ENCODE data around the gene ATP5PB.
A peak's percentile ranks its signal among the peaks of the same experiment; 100 is the strongest.

ATP5PB gene

DNA sequence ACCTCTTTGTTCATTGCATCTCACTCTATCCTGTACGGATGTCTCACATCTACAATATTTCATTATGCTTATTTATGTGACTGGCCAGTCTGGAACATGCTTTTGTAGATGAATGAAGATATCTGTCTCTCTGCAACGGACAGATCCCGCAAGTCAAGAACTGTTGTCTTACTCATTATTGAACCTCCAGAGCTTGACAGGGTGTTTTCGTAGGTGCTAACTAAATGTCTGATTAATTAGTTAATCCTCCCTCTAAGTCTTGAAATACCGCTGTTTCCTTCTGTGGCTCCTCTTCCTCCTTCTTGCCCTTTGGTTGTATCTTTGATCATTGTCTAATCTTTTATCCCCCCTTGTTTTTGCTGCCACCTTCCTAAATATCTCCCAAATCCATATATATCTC lies 21.3 kb downstream of the ATP5PB start:
- in situ Hi-C loops (cut with MboI; ENCODE audit: low pct_unique_long_range_greater_than_20kb, low sequenced_read_pairs, unreplicated experiment), result no loop called here
- TF ChIP-seq, protein P1, sequence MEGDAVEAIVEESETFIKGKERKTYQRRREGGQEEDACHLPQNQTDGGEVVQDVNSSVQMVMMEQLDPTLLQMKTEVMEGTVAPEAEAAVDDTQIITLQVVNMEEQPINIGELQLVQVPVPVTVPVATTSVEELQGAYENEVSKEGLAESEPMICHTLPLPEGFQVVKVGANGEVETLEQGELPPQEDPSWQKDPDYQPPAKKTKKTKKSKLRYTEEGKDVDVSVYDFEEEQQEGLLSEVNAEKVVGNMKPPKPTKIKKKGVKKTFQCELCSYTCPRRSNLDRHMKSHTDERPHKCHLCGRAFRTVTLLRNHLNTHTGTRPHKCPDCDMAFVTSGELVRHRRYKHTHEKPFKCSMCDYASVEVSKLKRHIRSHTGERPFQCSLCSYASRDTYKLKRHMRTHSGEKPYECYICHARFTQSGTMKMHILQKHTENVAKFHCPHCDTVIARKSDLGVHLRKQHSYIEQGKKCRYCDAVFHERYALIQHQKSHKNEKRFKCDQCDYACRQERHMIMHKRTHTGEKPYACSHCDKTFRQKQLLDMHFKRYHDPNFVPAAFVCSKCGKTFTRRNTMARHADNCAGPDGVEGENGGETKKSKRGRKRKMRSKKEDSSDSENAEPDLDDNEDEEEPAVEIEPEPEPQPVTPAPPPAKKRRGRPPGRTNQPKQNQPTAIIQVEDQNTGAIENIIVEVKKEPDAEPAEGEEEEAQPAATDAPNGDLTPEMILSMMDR (IDR thresholded peaks at IDR 0.05; ENCODE audit: extremely low read depth, insufficient read depth, missing control alignments), result no peak
- no peak for DNase-seq (ENCODE audit: low spot score)

- no peak for DNase-seq (ENCODE audit: low spot score)
- TF ChIP-seq, protein P1 (IDR thresholded peaks at IDR 0.05; ENCODE audit: extremely low read depth, insufficient read depth, missing control alignments), result no peak
- in situ Hi-C loops (cut with MboI; ENCODE audit: low pct_unique_long_range_greater_than_20kb, low sequenced_read_pairs, unreplicated experiment), result no loop called here
Measured at GRCh38 chr1:111471012-111471411, 21.7 kb downstream of the ATP5PB start.

GRCh38 chr1:111471538-111471937 lies 22.3 kb downstream of the ATP5PB start:
- TF ChIP-seq, protein P1 (IDR thresholded peaks at IDR 0.05; ENCODE audit: extremely low read depth, insufficient read depth, missing control alignments), result no peak
- no peak for DNase-seq (ENCODE audit: low spot score)
- in situ Hi-C loops (cut with MboI; ENCODE audit: low pct_unique_long_range_greater_than_20kb, low sequenced_read_pairs, unreplicated experiment), result no loop called here

- DNase-seq (ENCODE audit: low spot score), result no peak
- in situ Hi-C loops (cut with MboI; ENCODE audit: low pct_unique_long_range_greater_than_20kb, low sequenced_read_pairs, unreplicated experiment), result no loop called here
- TF ChIP-seq, protein P1 (IDR thresholded peaks at IDR 0.05; ENCODE audit: extremely low read depth, insufficient read depth, missing control alignments), result no peak
Measured at GRCh38 chr1:111474106-111474505, 24.8 kb downstream of the ATP5PB start.

DNA sequence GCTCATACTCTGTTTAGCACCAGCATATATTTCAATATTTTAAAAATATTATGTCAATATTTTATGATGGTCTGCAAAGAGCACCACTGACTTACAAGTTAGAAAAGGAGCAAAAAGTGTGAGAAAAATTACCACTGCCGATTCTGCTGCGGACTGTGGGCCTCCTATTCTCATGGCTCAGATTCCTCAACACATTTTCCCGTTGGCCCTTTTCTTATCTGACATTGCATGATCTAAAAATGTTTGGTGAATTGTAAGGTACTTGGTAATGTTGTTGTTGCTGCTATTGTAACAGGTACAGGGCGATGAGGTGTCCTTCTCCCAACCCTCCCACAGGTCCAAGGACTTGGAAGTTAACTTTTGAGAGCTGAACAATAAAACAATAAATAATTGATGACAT lies 25.3 kb downstream of the ATP5PB start:
- in situ Hi-C loops (cut with MboI; ENCODE audit: low pct_unique_long_range_greater_than_20kb, low sequenced_read_pairs, unreplicated experiment), result no loop called here
- TF ChIP-seq, protein P1 (IDR thresholded peaks at IDR 0.05; ENCODE audit: extremely low read depth, insufficient read depth, missing control alignments), result no peak
- no peak for DNase-seq (ENCODE audit: low spot score)

GRCh38 chr1:111475701-111476100 lies 26.4 kb downstream of the ATP5PB start:
- DNase-seq (ENCODE audit: low spot score), result peak; percentile 22
- in situ Hi-C loops (cut with MboI; ENCODE audit: low pct_unique_long_range_greater_than_20kb, low sequenced_read_pairs, unreplicated experiment), result no loop called here
- TF ChIP-seq, protein P1 (IDR thresholded peaks at IDR 0.05; ENCODE audit: extremely low read depth, insufficient read depth, missing control alignments), result no peak

GRCh38 chr1:111476214-111476613 lies 26.9 kb downstream of the ATP5PB start:
- in situ Hi-C loops (cut with MboI; ENCODE audit: low pct_unique_long_range_greater_than_20kb, low sequenced_read_pairs, unreplicated experiment), result no loop called here
- TF ChIP-seq, protein P1 (IDR thresholded peaks at IDR 0.05; ENCODE audit: extremely low read depth, insufficient read depth, missing control alignments), result no peak
- no peak for DNase-seq (ENCODE audit: low spot score)

Measured in GM13977 (cell line).